ENCODE data around the gene HDAC4.

HDAC4 gene

DNA sequence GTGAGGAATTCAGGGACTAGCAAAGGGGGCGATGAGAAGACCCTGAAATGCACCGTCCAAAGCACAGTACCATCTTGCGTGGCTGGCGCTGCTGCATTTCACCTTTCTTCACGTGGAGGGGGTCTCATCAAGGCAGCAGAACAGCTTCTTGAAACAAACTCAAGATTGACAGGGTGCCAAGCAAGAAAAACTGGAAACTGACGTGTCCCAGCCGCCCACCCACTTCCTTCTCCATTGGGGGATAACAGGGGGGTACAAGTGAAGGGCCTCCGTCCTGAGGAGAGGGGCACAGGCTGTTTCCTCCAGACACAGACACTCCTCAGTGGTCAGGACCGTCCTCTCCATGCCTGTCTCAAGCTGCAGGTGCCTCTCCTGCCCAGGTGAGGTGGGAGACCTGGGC lies 32.5 kb downstream of the HDAC4 start:
- no peak for DNase-seq

DNA sequence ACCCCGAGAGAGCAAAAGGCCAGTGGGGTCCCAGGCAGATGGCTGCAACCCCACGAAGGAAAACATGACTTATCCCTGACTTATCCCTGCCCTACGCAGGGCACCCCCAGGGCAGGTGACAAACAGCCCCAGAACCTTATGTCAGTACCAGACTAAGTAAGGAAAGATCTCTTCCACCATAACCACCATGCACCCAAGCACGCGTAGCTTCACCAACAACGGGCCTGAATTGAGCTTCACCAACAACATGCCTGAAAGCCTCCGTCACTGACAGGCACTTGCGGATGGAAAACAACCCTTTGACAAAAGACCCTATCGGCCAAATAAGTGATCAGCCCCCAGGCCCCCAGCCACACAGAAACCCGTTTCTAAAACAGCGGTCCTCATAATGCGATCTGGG lies 34.1 kb downstream of the HDAC4 start:
- DNase-seq: no peak

- no peak for DNase-seq
Observed at GRCh38 chr2:239365782-239366435, 34.9 kb downstream of the HDAC4 start.

GRCh38 chr2:239365071-239365781 lies 35.6 kb downstream of the HDAC4 start:
- DNase-seq: no peak

- DNase-seq: peak; percentile 18
Observed at GRCh38 chr2:239363946-239364637, 36.7 kb downstream of the HDAC4 start.

- no peak for DNase-seq
Observed at GRCh38 chr2:239362507-239362906, 38.3 kb downstream of the HDAC4 start.

- DNase-seq: no peak
Observed at GRCh38 chr2:239361311-239361642, 39.5 kb downstream of the HDAC4 start.

DNA sequence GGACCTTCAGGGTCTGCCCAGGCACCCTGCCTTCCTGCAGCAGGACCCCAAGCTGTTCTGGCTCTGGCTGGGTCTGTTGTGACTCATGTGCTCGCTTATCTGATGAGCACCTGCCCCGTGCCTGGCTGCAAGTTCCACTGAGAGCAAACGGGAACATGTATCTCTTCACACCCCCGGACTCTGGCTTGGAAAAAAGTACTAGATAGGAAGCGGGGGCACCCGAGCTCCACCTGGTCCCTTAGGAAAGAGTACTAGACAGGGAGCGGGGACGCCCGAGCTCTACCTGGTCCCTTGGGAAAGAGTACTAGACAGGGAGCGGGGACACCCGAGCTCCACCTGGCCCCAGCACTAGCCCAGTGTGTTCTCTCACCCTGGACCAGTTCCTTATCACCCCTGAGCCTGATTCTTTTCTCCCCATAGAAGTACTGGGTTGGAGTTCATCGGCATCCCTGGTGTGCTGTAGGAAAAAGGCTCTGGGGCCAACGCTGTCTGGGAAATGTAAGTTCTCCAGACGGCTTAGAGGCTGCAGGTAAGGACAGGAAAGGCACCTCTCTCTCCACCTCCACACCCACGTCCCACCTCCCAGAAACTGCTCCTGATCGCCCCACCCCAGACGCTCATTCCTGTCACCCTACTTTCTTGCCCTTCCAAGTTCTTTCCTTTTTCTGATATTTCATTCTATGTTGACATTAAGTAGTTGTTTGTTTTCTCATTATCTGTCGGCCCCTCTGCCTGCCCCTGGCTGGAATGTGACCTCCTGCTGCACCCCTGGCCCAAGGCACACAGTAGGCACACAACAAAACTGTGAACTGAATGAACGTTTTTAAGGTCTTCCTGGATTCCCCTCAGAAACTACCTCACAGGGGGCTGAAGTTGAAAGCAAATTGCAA lies 40.2 kb downstream of the HDAC4 start:
- DNase-seq: no peak

GRCh38 chr2:239360008-239360407 lies 40.8 kb downstream of the HDAC4 start:
- no peak for DNase-seq

DNA sequence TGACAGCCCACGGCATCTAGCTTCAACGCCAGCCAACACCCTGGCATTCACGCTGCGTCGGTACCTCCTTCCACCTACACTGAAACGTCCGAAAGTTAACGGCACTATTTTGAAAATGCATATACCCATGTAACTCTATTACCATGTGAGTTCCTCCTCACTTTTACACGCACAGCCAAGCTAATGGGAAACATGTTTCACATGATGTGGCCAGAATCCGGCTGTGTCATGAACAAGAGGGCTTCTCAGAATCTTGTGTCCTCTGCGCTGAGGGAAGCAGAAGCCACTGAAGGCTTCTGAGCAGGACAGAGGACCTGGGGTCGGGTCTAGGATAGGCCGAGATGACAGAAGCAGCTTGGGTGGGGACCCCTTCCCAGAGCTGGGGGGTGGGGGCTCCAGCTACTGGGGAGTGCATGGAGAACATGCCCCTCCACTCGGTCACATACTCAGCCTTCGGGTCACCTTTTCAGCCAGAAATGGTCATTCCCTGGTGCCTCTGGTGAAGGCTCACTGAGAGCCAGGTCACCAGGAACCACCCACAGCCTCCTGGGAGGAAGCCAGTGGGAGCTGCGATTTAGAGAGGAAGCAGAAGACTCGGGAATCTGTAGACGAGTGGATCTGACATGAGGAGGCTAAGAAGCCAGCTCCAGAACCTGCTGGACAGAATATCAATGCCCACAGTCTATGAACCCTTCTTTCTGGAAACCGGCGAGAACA lies 41.5 kb downstream of the HDAC4 start:
- no peak for DNase-seq

- no peak for DNase-seq
Observed at GRCh38 chr2:239358062-239358754, 42.6 kb downstream of the HDAC4 start.

GRCh38 chr2:239355724-239356123 lies 45.1 kb downstream of the HDAC4 start:
- no peak for DNase-seq

DNA sequence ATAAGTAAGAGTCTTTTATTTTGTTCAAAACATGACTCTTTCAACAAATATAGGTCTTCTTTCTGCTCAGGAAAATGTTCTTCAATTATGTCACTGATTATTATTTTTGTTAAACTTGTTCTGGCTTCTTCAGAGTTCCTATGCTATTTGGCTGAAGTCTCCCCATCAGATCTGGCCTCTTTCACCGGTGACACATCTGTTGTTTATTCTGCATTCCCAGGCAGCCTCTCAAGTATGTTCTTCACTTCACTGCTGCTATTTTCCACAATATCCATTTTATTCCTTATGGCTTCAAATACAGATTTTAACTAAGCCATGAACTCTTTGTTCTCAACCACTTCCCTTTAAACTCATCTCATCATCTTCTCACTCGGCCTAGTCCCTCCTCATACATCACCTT lies 45.7 kb downstream of the HDAC4 start:
- no peak for DNase-seq

DNA sequence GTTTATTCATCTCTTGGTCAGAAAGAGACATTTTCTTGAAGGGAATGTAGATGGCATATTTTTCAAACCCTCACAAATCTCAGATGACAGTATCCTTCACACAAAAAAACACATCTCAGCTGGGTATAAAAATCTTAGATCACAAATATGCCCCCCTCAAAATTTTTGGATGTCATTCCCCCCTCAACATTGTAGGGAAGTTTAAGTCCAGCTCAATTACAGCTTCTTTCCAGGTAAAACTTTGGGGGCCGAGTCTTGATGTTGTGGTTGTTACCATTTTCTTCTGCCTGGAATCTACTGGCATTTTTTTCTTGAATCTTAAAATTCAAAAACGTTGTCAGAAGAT lies 46.1 kb downstream of the HDAC4 start:
- DNase-seq: no peak

DNA sequence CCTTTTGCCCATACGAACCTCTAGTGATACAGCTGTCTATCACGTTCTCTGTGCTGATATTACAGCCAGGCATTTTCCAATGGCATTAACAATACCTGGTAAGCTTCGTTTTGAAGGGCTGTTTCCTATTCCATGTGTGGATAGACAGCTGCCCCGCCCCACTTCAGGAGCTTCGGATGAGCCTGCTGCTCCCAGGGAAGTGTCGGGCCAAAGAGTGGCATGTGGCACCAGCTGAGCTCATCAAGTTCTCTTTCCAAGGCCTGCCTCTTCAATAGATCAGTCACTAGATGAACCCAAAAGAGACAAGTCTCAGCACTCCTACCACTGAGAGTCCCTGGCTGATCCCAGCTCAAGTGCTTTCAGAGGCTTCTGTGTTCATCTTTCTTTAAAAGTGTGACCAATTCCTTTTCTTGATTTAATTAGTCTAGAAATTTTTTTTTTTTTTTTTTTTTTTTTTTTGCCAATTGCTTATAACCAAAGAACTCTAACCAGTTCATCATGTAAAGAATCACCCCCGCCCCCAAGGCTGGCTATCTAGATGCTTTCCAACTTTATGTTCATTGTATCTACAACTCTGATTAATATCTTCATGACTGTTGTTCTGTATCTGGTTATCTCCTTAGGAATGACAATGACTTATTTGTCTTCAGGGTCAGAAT lies 46.6 kb downstream of the HDAC4 start:
- DNase-seq: no peak

- no peak for DNase-seq
Observed at GRCh38 chr2:239353692-239354091, 47.1 kb downstream of the HDAC4 start.

- DNase-seq: no peak
Observed at GRCh38 chr2:239351687-239352086, 49.1 kb downstream of the HDAC4 start.

- DNase-seq: no peak
Observed at GRCh38 chr2:239349453-239350135, 51.2 kb downstream of the HDAC4 start.

- no peak for DNase-seq
Observed at GRCh38 chr2:239348563-239349452, 52.0 kb downstream of the HDAC4 start.

DNA sequence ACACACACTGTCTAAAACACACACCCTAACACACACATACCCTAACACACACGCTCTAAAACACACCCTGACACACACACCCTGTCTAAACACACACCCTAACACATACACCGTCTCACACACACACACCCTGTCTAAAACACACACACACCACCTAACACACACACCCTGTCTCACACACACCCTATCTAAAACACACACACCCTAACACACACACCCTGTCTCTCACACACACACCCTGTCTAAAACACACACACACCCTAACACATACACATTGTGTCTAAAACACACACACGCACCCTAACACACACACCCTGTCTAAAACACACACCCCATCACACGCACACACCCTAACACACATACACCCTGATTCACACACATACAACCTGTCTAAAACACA lies 54.1 kb downstream of the HDAC4 start:
- DNase-seq: no peak
